GM18499 (cell line): ENCODE results near the gene NT5M.
"Not testable (repeated sequence)": the region's sequence is repeated elsewhere in the genome, so short reads cannot be mapped to it uniquely, and the experiment has no call there.

Experiments used
- ATAC-seq: cut with Tn5 transposase; IDR thresholded peaks from one replicate; pipeline ENCODE4 v1.9.1; 2021; ENCODE audit warnings: moderate number of reproducible peaks; ENCODE audit not compliant: insufficient read depth, unreplicated experiment

The NT5M gene

GRCh38 chr17:17303010-17303846 lies at the start of gene NT5M:
Gene NT5M, plus strand, starts transcription at chr17:17303373. Its CDS starts 178 bp downstream, at chr17:17303551.
- no peak for ATAC-seq

GRCh38 chr17:17253406-17253805 lies 49.8 kb upstream of the NT5M start:
- ATAC-seq = no peak

- ATAC-seq = no peak
These were observed 49.1 kb upstream of the NT5M start for GRCh38 chr17:17254036-17254435.

- not testable (repeated sequence) for ATAC-seq
These were observed 47.5 kb upstream of the NT5M start for GRCh38 chr17:17255689-17256088.

- no peak for ATAC-seq
These were observed 46.9 kb upstream of the NT5M start for GRCh38 chr17:17256316-17256715.

GRCh38 chr17:17258011-17258410 lies 45.2 kb upstream of the NT5M start:
- ATAC-seq = no peak

GRCh38 chr17:17258998-17259397 lies 44.2 kb upstream of the NT5M start:
- ATAC-seq = no peak

GRCh38 chr17:17264430-17264829 lies 38.7 kb upstream of the NT5M start:
- ATAC-seq = no peak

GRCh38 chr17:17269926-17270773 lies 33.0 kb upstream of the NT5M start:
- no peak for ATAC-seq

- ATAC-seq = no peak
These were observed 27.2 kb upstream of the NT5M start for GRCh38 chr17:17275971-17276370.

GRCh38 chr17:17277431-17277830 lies 25.7 kb upstream of the NT5M start:
- ATAC-seq = not testable (repeated sequence)

- ATAC-seq = no peak
These were observed 23.9 kb upstream of the NT5M start for GRCh38 chr17:17279316-17279715.

- peak; percentile 65 for ATAC-seq
These were observed 22.3 kb upstream of the NT5M start, which contains the start of gene COPS3 for GRCh38 chr17:17280613-17281549. Gene COPS3, minus strand, starts transcription at chr17:17281246. Its CDS starts 60 bp downstream, at chr17:17281186.

GRCh38 chr17:17285951-17286350 lies 17.2 kb upstream of the NT5M start:
- no peak for ATAC-seq

- ATAC-seq = no peak
These were observed 14.1 kb upstream of the NT5M start for GRCh38 chr17:17289086-17289485.

- no peak for ATAC-seq
These were observed 13.5 kb upstream of the NT5M start for GRCh38 chr17:17289701-17290100.

- no peak for ATAC-seq
These were observed 8.0 kb upstream of the NT5M start for GRCh38 chr17:17295141-17295540.

- no peak for ATAC-seq
These were observed 6.0 kb upstream of the NT5M start for GRCh38 chr17:17297217-17297616.

- no peak for ATAC-seq
These were observed 5.1 kb upstream of the NT5M start for GRCh38 chr17:17298108-17298507.
